K562 (cell line): ENCODE results near the gene FHIT. TPM values are rescaled to one million over a fixed set of nuclear protein-coding genes. Genes with fewer than 3 reads are reported as not detected.

Experiments
- CC2D1A ChIP-seq: fragments of 450-650 bp; IDR thresholded peaks from 2 replicates; pipeline ENCODE4 v1.6.1; 2017; ENCODE audit warnings: mild to moderate bottlenecking
- E2F4 ChIP-seq: sonication (generic); formaldehyde crosslinking; IDR thresholded peaks from 2 replicates; pipeline ENCODE4 v1.8.0; 2022; ENCODE audit warnings: mild to moderate bottlenecking, low read depth, missing genetic modification reagents
- FOXO4 ChIP-seq: fragments of 450-650 bp; formaldehyde crosslinking; IDR thresholded peaks from 2 replicates; pipeline ENCODE4 v1.4.0; 2020; ENCODE audit warnings: mild to moderate bottlenecking, moderate library complexity
- FOXP1 ChIP-seq: sonication (generic); formaldehyde crosslinking; IDR thresholded peaks from 2 replicates; pipeline ENCODE4 v1.8.0; 2022; ENCODE audit warnings: mild to moderate bottlenecking, missing genetic modification reagents
- GABPB1 ChIP-seq: sonication (generic); formaldehyde crosslinking; IDR thresholded peaks from 2 replicates; pipeline ENCODE4 v1.8.0; 2022; ENCODE audit warnings: mild to moderate bottlenecking, missing genetic modification reagents
- MED1 ChIP-seq: sonication (generic); formaldehyde crosslinking; IDR thresholded peaks from 2 replicates; pipeline ENCODE4 v1.8.1; 2023; ENCODE audit warnings: missing genetic modification reagents, borderline replicate concordance
- MIER1 ChIP-seq: fragments of 450-650 bp; IDR thresholded peaks from 2 replicates; pipeline ENCODE4 v1.6.1; 2016; ENCODE audit warnings: antibody characterized with exemption, mild to moderate bottlenecking, low read depth
- NCOA2 ChIP-seq, 2 experiments: fragments of 450-650 bp; IDR thresholded peaks; 2 replicates each; pipeline ENCODE4 v1.6.1; 2018; ENCODE audit warnings: mild to moderate bottlenecking in 2 of 2, moderate library complexity in 1 of 2; ENCODE audit not compliant: partially characterized antibody in 2 of 2
- NELFE ChIP-seq: IDR thresholded peaks from 2 replicates; pipeline ENCODE4 v1.6.1; 2011; ENCODE audit warnings: mild to moderate bottlenecking; ENCODE audit not compliant: insufficient read depth, insufficient read length
- PHF8 ChIP-seq: fragments of 200-600 bp; sonication (generic); IDR thresholded peaks from 2 replicates; pipeline ENCODE4 v1.6.1; 2012; ENCODE audit warnings: mixed run types, mild to moderate bottlenecking, inconsistent platforms, low read length, moderate library complexity, borderline replicate concordance
- RB1 ChIP-seq: fragments of 450-650 bp; IDR thresholded peaks from 2 replicates; pipeline ENCODE4 v1.6.1; 2017; ENCODE audit warnings: low read depth, mild to moderate bottlenecking
- SOX6 ChIP-seq: fragments of 450-650 bp; IDR thresholded peaks from 2 replicates; pipeline ENCODE4 v1.6.1; 2014; ENCODE audit warnings: mild to moderate bottlenecking
- TAF1 ChIP-seq: IDR thresholded peaks from 2 replicates; pipeline ENCODE4 v1.6.1; 2011; ENCODE audit warnings: mild to moderate bottlenecking, low read length, moderate library complexity; ENCODE audit not compliant: insufficient read depth, control insufficient read depth, severe bottlenecking; ENCODE audit errors: extremely low read depth
- ZBTB5 ChIP-seq: fragments of 450-650 bp; IDR thresholded peaks from 2 replicates; pipeline ENCODE4 v1.6.1; 2017; ENCODE audit warnings: antibody characterized with exemption
- ZNF197 ChIP-seq: fragments of 200-800 bp; sonication (Bioruptor generic); IDR thresholded peaks from 2 replicates; pipeline ENCODE4 v1.6.1; 2016; ENCODE audit warnings: low read depth, missing genetic modification characterization, missing compliant biosample characterization
- ZNF280A ChIP-seq: fragments of 450-650 bp; IDR thresholded peaks from 2 replicates; pipeline ENCODE4 v1.6.1; 2018; ENCODE audit warnings: mild to moderate bottlenecking, low read depth; ENCODE audit not compliant: partially characterized antibody
- ZNF586 ChIP-seq: fragments of 450-650 bp; formaldehyde crosslinking; conservative IDR thresholded peaks from 2 replicates; pipeline ENCODE4 v1.4.0; 2020; ENCODE audit warnings: mild to moderate bottlenecking, moderate library complexity
- ZNF655 ChIP-seq: fragments of 250-450 bp; sonication (Bioruptor Pico); IDR thresholded peaks from 2 replicates; pipeline ENCODE4 v1.5.0; 2021
- ZNF785 ChIP-seq: fragments of 250-450 bp; sonication (Bioruptor Pico); IDR thresholded peaks from 2 replicates; pipeline ENCODE4 v1.4.0; 2020; ENCODE audit warnings: mild to moderate bottlenecking
- polyA plus RNA-seq, 8 experiments: library from polyadenylated mRNA; depleted of rRNA in 4 of 8; stranded (reverse) in 5 of 8; unstranded in 3 of 8; fragments of >200 nt; fragmentation: Nextera tagmentation in 2 of 8; fragmentation: Illumina TruSeq in 1 of 8; extraction: Ambion mirVana in 2 of 8; extraction: Trizol in 1 of 8; gene quantifications; 2 replicates each; pipeline versions ENCODE4 v1.2.1 to v1.2.3, GENCODE V29; 2011 to 2014; ENCODE audit warnings: inconsistent platforms in 1 of 8, missing spikeins in 1 of 8
- total RNA-seq, 7 experiments: library from RNA; depleted of rRNA in 6 of 7; stranded (reverse); fragments of >200 nt in 6 of 7; fragmentation: Illumina TruSeq in 2 of 7; extraction: Trizol in 2 of 7; gene quantifications; 2 replicates each; pipeline versions ENCODE4 v1.2.1 to v1.2.3, GENCODE V29; 2011 to 2021; ENCODE audit warnings: low replicate concordance in 1 of 7

FHIT gene
- total and polyA plus RNA-seq, 9 of the 15 experiments (the other 6 are each of a cell fraction or from before 2014, with no cell fraction given) = 1.7 to 9.1 (median 4.3) TPM

- TF ChIP-seq ZNF785 (CRISPR knock-in tag) (no peak), SOX6 (no peak), GABPB1 (CRISPR knock-in tag) (no peak), ZNF280A (no peak), NCOA2 (IDR thresholded peaks at IDR 0.05; ENCODE audit: partially characterized antibody in 2 of 2) (no peak), MIER1 (no peak), TAF1 (peak; percentile 80), NELFE (no peak), ZNF586 (CRISPR knock-in tag) (no peak), ZBTB5 (no peak), ZNF655 (no peak), RB1 (no peak), FOXP1 (no peak), ZNF197 (peak; percentile 71), E2F4 (CRISPR knock-in tag) (no peak), MED1 (CRISPR knock-in tag) (no peak), PHF8 (peak; percentile 39; the same call in 1 of the 2 replicates), FOXO4 (CRISPR knock-in tag) (no peak), CC2D1A (no peak)
These were observed 973.9 kb downstream of the FHIT start (continued) for GRCh38 chr3:60277361-60277800.
